ENCODE data around the gene SP5.
A peak's percentile ranks its signal among the peaks of the same experiment; 100 is the strongest.

SP5 gene

DNA sequence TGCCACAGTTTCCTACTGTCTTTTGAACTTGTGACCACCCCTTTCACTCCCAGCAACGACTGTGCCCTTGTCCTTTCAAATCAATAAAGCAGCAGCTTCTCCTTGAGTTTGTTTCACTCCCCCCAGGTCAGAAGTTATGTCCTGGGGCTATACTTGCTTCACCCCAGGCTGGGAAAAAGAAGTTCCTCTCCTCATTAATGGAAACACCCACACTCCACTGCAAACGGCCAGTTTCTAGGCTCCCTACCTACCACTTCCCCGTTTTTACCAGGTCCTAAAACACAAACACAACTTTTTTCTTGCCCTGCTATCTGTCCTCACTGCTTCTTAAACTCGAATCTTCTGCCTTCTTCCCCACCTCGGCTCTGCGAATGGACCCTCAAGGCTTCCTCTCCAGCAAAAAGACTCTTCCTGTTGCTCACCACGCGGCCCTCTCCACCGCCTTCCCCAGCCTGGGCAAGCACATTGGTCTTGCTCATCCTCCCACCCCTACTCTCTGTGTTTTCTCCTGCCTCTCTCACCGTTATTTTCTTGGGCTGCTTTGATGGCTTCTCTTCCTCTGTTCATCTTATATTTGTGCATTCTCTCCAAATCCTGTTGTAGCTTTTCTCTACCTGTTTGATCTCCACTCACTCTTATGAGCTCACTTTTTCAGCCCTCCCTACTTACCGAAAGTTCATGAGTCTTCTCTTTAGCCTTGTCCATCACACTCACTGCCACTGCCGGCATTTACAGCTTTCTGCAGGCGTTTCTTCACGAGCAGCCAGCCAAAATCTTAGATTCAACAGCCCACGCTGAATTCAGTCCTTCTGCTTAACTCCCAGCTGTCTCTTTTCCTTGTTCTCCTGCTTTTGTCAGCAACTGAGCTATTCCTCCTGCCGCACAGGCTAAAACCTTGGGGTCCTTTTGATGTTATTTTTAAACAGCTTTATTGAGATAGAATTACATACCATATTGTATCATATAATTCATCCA lies 7.0 kb upstream of the SP5 start:
- no peak for DNase-seq
- in situ Hi-C loops (cut with HindIII; ENCODE audit: low pct_ligation_motif_present, low pct_unique_long_range_greater_than_20kb, low sequenced_read_pairs), result no loop called here

DNA sequence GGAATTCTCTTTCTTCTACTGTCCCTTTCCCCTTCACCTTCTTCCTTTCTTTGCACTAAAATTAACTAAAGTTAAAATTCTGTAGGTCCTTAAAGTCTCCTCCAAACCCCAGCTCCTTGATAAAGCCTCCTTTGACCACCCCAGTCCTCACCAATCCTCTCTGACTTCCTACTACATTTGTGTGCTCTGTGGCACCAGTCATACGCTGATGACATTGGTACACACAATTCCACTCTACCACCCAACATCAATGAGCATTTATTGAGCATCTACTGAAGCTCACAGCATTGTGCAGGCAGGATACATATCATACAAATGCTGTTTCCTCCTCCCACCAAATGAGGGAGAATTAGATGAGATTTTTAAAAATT lies 4.5 kb upstream of the SP5 start:
- DNase-seq, result no peak
- in situ Hi-C loops (cut with HindIII; ENCODE audit: low pct_ligation_motif_present, low pct_unique_long_range_greater_than_20kb, low sequenced_read_pairs), result no loop called here

DNA sequence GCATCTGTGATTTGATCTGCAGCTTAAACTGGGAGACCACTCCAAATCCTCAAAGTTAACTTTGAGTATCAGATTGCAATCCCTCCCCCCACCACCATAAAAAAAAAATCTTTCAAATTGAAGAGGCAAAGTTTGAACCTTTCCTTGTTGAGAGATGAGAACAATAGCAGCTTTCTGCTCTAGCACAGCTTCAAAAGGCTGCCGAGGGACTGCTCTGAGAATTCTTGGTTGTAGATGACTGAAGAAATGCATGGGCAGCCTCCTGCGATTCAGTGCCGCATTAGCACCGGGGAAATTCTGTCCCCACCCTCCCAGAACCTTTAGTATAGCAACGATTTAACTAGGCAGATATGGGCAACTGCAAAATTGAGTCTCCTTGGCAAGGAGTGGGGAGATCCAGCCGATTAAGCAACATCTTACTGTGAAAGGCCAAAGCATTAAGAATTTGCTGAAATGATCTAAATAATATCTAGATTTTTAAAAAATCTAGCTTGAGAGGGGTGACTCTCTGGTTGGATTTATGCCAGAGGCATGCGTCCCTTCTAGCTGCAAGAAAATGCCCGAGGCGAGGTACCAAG lies 3.9 kb upstream of the SP5 start:
- DNase-seq, result no peak
- in situ Hi-C loops (cut with HindIII; ENCODE audit: low pct_ligation_motif_present, low pct_unique_long_range_greater_than_20kb, low sequenced_read_pairs), result no loop called here

DNA sequence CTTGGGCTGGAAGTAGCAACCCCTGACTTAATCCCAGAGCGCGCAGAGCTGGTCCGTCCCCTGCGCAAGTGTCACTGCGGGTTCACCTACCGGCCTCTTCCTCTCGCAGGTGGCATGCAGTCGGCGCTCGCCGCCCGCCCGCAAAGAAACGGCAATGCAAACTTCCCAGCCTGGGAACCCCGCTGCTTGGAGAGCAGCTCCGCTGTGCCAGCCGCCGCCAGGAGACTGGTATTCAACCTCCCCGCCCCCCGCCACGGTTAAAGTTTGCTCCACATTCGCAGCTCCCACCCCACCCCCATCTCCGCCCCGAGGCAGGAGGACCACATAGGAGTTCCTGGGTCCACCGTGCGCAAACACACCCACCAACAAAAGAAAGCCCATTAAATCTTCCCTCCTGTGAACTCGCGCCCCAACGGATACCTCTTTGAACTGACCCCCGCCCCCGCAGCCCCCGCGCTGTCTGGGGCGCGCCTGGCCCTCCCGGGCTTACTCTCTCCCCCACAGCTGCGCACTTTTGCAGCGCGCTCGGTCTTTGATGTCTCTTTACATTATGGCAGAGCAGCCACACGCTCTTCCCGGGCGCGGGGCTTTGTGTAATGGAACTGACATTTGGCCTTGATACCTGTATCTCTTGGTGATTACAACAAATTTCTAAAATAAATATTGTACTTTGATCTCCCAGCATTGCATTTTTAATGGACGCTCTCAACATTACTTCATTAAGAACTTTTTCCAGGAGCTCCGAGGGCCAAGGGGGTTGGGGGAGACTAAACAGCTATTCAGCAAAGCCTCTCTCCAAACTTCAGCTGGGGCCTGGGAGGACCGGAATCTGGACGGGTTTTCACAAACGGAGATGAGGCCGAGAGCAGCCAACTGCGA lies 3.1 kb upstream of the SP5 start:
- in situ Hi-C loops (cut with HindIII; ENCODE audit: low pct_ligation_motif_present, low pct_unique_long_range_greater_than_20kb, low sequenced_read_pairs), result no loop called here
- no peak for DNase-seq

DNA sequence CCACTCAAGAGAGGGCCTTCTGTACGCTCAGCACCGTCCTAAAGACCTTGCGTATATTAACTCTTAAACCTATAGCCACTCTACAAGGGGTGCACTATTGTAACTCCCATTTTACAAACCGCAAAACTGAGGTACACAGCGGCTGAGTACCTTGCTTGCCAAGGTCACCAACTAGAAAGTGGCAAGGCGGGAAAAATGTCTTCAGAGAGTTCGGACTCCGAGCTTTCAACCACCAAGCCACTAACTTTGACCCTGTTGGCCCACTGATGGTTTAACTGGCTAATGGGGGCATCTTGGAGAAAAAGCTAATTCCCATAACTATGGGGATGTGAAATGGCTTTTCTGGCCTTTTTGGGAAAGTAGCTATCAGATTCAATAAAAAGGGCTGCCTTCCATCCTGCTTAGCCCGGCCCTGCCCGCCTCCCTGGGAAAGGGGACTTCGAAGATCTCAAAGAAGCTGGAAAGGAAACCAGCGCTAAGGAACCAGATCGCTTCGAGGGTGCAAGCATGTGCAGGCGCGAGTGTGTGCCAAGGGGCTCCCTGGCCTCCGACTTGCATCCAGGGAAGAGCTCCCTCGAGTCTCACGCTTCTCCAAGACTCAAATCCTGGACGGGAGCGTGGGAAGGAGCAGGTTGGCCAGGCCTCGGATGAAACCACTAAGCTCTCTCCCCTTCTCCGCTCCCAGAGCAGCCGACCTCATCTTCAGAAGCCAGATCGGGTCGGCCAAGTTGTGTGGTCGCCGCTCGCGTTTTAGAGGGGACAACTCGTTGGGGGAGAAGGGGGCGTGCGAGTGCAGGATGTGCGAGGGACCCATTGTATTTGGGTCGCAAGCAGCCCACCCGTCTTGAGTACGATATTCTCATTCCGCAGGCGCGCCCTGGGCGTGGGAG lies 2.2 kb upstream of the SP5 start:
- in situ Hi-C loops (cut with HindIII; ENCODE audit: low pct_ligation_motif_present, low pct_unique_long_range_greater_than_20kb, low sequenced_read_pairs), result no loop called here
- no peak for DNase-seq

DNA sequence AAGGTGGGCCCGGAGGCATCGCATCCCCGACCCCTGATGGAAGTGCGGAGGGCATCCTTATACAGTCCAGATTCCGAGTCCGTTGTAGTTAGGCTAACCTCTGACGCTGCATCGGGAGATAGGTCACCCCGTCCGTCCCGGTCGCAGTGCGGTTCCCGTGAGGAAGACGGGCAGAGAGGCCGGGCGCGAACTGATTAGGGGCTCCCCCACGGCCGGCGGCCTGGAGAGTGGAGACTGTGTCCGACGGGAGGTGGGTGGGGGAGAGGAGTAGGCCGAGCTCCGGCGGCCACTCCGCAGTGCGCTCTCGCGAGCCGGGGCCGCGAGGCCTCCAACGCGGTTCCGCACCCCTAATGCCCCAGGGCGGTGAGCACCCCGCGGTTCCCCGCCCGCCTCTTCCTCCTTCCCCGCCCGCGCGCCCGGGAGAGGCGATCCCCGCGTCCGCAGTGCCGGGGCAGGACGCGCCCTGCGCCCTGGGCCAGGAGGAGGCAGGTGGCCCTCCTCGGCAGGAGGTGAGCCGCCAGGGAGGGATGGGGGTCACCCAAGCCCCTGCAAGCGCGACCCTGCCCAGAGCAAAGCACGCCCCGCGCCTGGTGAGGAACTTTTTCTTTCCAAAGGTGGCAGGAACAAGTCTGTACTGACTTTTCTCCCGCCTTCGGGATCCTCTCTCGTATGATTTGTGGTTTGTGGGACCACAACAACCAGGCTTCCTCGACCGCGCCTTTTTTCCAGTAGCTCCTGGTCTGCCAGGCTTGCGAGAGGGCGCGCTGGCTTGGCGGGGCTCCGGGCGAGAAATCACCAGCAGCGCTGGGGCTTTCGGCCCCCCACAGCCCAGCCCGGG lies 1.4 kb upstream of the SP5 start:
- in situ Hi-C loops (cut with HindIII; ENCODE audit: low pct_ligation_motif_present, low pct_unique_long_range_greater_than_20kb, low sequenced_read_pairs), result no loop called here
- peak; percentile 11 for DNase-seq

DNA sequence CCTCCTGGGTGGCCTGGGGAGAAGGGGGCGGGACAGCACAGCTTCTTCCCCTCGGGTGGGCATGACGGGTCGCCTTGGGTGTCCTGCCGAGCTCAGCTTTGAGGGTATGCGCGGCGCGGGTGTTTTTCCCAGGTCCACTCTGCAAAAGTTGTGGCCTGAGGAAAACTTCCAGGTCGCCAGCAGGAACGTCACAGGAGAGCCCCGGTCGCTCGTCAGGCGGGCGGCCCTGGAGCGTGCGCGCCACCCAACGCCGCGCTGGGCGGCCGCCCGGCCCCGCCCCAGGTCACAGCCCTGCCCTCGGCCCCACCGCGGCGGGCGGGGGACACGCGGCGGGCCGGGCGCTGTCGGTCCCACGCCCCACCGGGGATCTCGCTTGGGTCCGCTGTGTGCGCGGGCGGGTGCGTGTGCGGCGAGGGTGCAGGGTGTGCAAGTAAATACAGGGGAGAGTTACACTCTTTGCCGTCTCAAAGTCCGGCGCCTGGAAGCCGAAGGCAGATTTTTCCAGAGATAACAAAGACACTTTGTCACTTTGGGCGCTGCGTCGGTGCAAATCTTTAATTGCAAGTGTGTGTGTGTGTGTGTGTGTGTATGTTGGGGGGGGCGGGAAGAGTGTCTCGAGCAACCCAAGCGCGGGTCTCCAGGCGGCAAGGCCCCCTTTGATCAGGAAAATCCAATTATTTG lies 616 bp upstream of the SP5 start:
- in situ Hi-C loops (cut with HindIII; ENCODE audit: low pct_ligation_motif_present, low pct_unique_long_range_greater_than_20kb, low sequenced_read_pairs), result no loop called here
- peak; percentile 31 for DNase-seq

DNA sequence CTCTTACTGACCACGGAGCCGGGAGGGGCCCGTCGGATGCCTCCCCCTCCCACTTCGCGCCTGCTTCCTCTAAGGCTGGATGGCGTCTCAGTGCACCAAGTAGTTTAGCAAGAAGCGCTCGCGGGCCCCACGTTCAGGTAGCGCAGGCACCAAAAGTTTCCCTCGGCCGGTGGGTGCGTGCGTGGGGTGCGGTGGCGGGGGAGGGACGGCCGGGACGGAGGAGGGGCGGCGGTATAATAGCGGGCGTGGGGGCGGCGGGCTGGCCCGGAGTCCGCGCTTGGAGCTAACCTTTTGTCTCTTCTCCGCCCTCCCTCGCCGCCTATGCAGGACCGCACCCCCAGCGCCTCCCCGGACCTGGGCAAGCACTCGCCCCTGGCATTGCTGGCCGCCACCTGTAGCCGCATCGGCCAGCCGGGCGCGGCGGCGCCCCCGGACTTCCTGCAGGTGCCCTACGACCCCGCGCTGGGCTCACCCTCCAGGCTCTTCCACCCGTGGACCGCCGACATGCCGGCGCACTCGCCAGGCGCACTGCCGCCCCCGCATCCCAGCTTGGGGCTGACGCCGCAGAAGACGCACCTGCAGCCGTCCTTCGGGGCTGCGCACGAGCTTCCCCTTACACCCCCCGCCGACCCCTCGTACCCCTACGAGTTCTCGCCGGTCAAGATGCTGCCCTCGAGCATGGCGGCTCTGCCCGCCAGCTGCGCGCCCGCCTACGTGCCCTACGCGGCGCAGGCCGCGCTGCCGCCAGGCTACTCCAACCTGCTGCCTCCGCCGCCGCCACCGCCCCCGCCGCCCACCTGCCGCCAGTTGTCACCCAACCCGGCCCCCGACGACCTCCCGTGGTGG lies 1.0 kb downstream of the SP5 start:
- no peak for DNase-seq

DNA sequence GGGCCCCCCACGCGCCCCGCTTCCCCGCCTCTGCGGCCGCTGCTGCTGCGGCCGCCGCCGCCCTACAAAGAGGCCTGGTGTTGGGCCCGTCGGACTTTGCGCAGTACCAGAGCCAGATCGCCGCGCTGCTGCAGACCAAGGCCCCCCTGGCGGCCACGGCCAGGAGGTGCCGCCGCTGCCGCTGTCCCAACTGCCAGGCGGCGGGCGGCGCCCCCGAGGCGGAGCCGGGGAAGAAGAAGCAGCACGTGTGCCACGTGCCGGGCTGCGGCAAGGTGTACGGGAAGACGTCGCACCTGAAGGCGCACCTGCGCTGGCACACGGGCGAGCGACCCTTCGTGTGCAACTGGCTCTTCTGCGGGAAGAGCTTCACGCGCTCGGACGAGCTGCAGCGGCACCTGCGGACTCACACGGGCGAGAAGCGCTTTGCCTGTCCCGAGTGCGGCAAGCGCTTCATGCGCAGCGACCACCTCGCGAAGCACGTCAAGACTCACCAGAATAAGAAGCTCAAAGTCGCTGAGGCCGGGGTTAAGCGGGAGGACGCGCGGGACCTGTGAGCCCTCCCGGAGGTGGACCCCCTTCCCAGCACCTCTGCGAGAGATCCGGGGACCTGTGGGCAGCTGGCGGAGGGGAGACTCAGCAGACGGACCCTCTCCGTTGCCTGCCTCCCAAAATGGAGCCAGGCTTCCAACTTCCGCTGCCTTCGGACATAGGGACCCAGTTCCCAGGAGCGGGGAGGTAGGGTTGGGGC lies 1.9 kb downstream of the SP5 start:
- no peak for DNase-seq
- in situ Hi-C loops (cut with HindIII; ENCODE audit: low pct_ligation_motif_present, low pct_unique_long_range_greater_than_20kb, low sequenced_read_pairs), result no loop called here

More for the DNA sequence above, 1.0 kb downstream of the SP5 start:
- in situ Hi-C loops (cut with HindIII; ENCODE audit: low pct_ligation_motif_present, low pct_unique_long_range_greater_than_20kb, low sequenced_read_pairs), result no loop called here

DNA sequence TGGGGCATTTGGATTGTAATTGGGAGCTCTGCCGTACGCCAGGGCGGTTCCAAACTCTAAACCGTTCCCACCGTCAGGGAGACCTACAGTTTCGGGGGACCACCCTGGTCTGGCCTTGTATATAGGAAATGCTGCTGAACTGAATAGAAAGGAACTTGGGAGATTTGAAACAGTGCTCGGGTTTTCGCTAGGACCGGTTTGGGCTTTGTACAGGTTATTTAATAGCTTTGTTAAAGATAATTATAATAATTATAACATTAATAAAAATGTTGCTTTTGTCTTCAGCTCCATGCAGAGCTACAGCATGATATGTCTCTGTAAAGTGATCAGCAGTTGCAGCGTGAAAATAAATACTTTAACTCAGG lies 2.4 kb downstream of the SP5 start:
- no peak for DNase-seq
- in situ Hi-C loops (cut with HindIII; ENCODE audit: low pct_ligation_motif_present, low pct_unique_long_range_greater_than_20kb, low sequenced_read_pairs), result no loop called here

DNA sequence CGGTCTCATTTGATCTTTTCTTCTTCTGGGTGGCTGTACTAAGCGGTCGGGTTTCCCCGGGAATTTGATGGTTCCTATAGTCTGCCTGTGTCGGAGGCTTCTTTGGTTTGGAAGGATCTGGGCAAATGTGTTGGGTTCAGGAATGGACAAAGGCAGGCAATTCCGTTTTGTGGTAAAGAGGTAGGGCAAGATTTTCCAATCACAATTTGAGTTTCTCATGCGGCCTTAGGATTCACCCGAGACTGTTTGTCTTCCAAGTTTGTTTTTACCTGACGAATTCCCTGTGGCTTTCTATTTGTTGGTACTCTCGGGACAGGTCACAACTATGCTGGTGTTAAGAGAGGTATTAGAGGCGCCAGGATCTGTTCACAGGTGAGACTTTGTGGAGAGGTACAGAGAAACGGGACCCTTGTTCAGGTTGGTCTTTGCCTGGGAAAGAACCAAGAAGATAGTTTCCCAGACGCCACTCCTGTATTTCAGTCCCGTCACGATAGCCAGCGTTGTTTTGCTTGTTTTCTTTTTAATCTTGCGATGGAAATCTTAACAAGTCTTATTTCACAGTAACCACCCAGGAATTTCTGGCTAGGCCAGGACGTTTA lies 3.0 kb downstream of the SP5 start:
- no peak for DNase-seq
- in situ Hi-C loops (cut with HindIII; ENCODE audit: low pct_ligation_motif_present, low pct_unique_long_range_greater_than_20kb, low sequenced_read_pairs), result no loop called here

DNA sequence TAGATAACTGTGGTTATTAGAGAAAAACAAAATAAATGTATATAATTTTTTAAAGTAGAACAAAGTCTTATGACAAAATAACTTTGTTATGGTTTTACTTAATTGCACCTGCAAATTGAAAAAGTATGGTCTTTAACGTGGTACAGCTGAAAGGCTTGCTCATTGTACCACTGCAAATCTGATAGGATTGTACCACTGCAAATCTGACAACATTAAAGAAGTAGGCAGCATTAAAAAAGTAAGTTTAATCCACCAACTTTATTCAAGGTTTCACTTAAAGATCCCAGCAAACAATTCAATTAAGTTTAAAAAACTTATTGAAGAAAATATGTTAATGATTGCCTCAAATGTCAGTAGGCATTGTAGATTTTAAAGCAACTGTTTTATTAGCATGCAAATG lies 4.7 kb downstream of the SP5 start:
- in situ Hi-C loops (cut with HindIII; ENCODE audit: low pct_ligation_motif_present, low pct_unique_long_range_greater_than_20kb, low sequenced_read_pairs), result no loop called here
- DNase-seq, result no peak

DNA sequence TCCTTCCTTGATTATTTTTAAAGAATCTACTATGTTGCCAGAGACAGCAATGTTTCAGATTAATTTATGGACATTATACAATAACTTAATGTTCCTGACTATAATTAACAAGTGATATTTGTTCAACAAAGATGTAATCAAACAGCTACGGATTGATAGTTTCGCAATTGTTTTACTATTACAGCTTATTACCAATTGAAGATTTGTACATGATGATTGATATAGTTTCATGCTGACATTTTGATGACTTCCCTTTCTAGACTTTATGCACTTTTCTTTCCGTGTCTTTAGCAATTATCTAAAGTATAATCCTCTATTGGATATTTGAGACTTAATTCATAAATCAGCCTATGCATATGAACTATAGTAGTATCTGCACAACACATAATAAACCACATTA lies 6.5 kb downstream of the SP5 start:
- DNase-seq, result no peak
- in situ Hi-C loops (cut with HindIII; ENCODE audit: low pct_ligation_motif_present, low pct_unique_long_range_greater_than_20kb, low sequenced_read_pairs), result no loop called here

DNA sequence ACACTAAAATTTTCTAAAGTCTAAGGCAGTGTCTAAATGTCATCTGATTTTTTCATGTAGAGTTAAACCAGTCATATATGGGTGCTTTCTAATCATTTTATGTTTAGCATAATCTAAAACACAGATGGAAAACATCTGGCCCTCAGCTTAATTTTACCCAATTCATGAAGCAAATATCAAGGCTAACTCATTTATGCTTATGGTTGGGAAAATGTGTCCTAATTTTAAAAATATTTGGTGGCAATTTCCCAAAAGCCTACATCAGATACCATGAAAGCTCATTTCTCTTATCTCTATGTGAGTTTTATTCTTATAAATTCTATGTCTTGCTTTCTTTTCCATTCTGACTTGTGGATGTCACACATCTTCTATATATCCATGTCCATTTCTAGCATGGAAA lies 7.2 kb downstream of the SP5 start:
- DNase-seq, result no peak
- in situ Hi-C loops (cut with HindIII; ENCODE audit: low pct_ligation_motif_present, low pct_unique_long_range_greater_than_20kb, low sequenced_read_pairs), result no loop called here

DNA sequence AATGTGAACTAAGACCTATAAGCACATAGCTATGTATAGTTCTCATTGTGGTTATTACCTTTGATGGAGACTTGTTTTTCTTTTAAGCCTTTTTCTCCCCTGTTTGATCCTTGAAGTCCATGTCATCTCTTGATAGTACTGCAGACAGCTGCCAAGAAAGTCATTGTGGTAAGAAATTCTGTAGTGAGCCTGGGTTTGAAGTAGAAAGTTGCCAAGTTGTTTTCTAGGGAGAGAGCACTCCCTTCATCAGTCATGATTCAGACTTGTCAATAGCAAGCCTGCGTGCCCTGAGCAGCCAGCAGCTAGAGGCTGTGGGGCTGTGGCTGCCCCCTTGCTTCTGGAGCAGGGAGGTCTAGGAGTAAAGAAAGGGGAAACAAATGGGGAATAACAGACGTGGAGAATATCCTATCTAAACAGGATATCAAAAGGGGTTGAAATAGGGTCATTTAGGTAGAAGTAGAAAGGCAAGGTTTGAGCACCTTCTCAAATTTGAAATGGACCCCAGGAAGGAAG lies 8.4 kb downstream of the SP5 start:
- in situ Hi-C loops (cut with HindIII; ENCODE audit: low pct_ligation_motif_present, low pct_unique_long_range_greater_than_20kb, low sequenced_read_pairs), result no loop called here

More for the DNA sequence above, 8.4 kb downstream of the SP5 start:
- DNase-seq, result no peak
